ENCODE measurements around the gene CNPY3. TPM values are rescaled to one million over a fixed set of nuclear protein-coding genes. Genes with fewer than 3 reads are reported as not detected.
A peak's percentile ranks its signal among the peaks of the same experiment; 100 is the strongest.

CNPY3 gene
- total RNA-seq, 1 experiment from 2014 or later: 56.0 TPM

DNA sequence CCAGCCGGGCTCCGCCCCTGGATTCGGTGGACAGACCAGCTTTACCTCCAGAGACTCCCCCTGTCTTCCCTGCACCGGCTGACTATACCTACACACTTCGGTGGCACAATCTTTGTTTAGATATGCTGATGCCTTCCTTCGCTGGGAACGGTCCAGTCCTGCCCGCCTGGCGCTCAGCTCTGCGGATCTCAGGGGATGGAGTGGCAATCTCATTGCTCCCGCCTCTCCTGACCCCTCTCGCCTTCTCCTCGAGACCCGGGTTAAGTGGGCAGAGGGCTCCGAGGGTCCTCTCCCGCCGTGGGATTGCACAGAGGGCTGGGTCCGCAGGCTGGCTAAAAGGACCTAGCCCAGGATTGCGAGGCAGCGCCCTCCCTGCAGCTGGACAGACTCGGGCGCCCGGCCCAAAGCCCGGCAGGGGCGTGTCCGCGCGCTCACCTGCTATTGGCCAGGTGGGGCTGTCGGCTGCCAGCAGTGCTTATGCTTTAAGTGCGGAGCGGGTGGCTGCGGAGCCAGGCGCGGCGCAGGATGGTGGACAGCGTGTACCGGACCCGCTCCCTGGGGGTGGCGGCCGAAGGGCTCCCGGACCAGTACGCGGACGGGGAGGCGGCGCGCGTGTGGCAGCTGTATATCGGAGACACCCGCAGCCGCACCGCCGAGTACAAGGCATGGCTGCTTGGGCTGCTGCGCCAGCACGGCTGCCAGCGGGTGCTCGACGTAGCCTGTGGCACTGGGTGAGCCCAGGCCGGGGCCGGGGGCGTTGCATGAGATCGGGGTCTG lies 31.2 kb downstream of the CNPY3 start, which contains the start of gene GNMT:
Gene GNMT, plus strand, starts transcription at position 512 of the 777 bp plus-strand sequence. Its CDS starts 14 bp downstream, at position 526.
- no peak within 1 kb of the TSS for H2BK5ac ChIP-seq (ENCODE audit: insufficient read length, low read length)
- H2BK12ac ChIP-seq (ENCODE audit: insufficient read length, low read depth, low read length): no peak within 1 kb of the TSS
- H2AFZ ChIP-seq (ENCODE audit: low read length): no peak within 1 kb of the TSS
- no peak within 1 kb of the TSS for H2BK120ac ChIP-seq (ENCODE audit: low read depth, low read length, poor library complexity, severe bottlenecking)
- H2AK5ac ChIP-seq (ENCODE audit: insufficient read length, low read length): no peak within 1 kb of the TSS
- H3K27me3 Mint-ChIP-seq (ENCODE audit: low read depth): peaks cover 36% of the 10 kb centered on the region
- peaks cover 6% of the 10 kb centered on the region; the same call in 1 of the 2 replicates for H3K27me3 ChIP-seq (ENCODE audit: insufficient read depth, low read length)
- no peaks in the 10 kb centered on the region for H3K9me3 ChIP-seq (ENCODE audit: control insufficient read depth, low read depth, low read length)
- no peak within 1 kb of the TSS for H3K23ac ChIP-seq (ENCODE audit: insufficient read length, low read depth, low read length)
- peak within 1 kb of the TSS; percentile 87; the same call in 1 of the 2 replicates for H3K14ac ChIP-seq (ENCODE audit: insufficient read depth, low read length)
- DNase-seq: peak; percentile 91
- no peak within 1 kb of the TSS for H2BK20ac ChIP-seq (ENCODE audit: low read depth, low read length, poor library complexity, severe bottlenecking)
- no peak within 1 kb of the TSS for H4K5ac ChIP-seq (ENCODE audit: insufficient read length, low read depth, low read length)
- peak within 1 kb of the TSS; percentile 67 for H3K18ac ChIP-seq (ENCODE audit: insufficient read length, low read depth, low read length)
- no peak within 1 kb of the TSS for H3K4ac ChIP-seq (ENCODE audit: low read depth, low read length)
- no peak within 1 kb of the TSS for H3T11ph ChIP-seq (ENCODE audit: low read length)
- H4K91ac ChIP-seq (ENCODE audit: insufficient read length, low read depth, low read length): no peak within 1 kb of the TSS
- H3K56ac ChIP-seq (ENCODE audit: insufficient read length, low read depth, low read length): no peak within 1 kb of the TSS
- no peaks in the 10 kb centered on the region for H3K79me2 ChIP-seq (ENCODE audit: insufficient read depth, low read length)
- H3K4me1 Mint-ChIP-seq: peaks cover 15 to 16% of the 10 kb centered on the region in 2 experiments
- H3K79me1 ChIP-seq (ENCODE audit: insufficient read depth, low read depth, low read length, poor library complexity, severe bottlenecking): no peaks in the 10 kb centered on the region
- H3K23me2 ChIP-seq (ENCODE audit: insufficient read length, low read depth, low read length, poor library complexity, severe bottlenecking): peaks cover 10% of the 10 kb centered on the region
- no peak within 1 kb of the TSS for H2BK15ac ChIP-seq (ENCODE audit: low read depth, low read length)
- H3K27ac ChIP-seq (ENCODE audit: insufficient read length, low read depth, low read length): no peak within 1 kb of the TSS
- peak within 1 kb of the TSS; percentile 84 for H3K4me2 ChIP-seq (ENCODE audit: insufficient read depth, insufficient read length, low read length)
- 0 out of 5 replicates have a peak, but pooled peaks cover 0 to 2% of the 10 kb centered on the region in 2 experiments for H3K9me3 Mint-ChIP-seq
- no peak within 1 kb of the TSS for H3K9ac ChIP-seq (ENCODE audit: extremely low read depth, insufficient read length, low read length)
- peak within 1 kb of the TSS in 1 of 3 experiments; percentile 73; a peak in 2 of 7 replicates for H3K27ac Mint-ChIP-seq
- H3K4me1 ChIP-seq (ENCODE audit: insufficient read depth, low read length): no peaks in the 10 kb centered on the region
- H4K8ac ChIP-seq (replicated peaks; ENCODE audit: insufficient read length, low read depth, low read length): no peak within 1 kb of the TSS
- H4K20me1 ChIP-seq (ENCODE audit: control insufficient read depth, insufficient read depth, insufficient read length): no peaks in the 10 kb centered on the region
- no CpG with 5 or more reads among the region's 62 CpGs for WGBS (ENCODE audit: extremely low coverage, insufficient read length, low lambda C conversion rate)
- peaks cover 0 to 19% (median 4%) of the 10 kb centered on the region in 3 experiments; a peak in 3 of 7 replicates for H3K36me3 Mint-ChIP-seq (ENCODE audit: insufficient read depth in 1 of 3, low read depth in 3 of 3)
- H3K4me3 Mint-ChIP-seq: peak within 1 kb of the TSS; percentile 75 to 89
- TF ChIP-seq, protein P1, sequence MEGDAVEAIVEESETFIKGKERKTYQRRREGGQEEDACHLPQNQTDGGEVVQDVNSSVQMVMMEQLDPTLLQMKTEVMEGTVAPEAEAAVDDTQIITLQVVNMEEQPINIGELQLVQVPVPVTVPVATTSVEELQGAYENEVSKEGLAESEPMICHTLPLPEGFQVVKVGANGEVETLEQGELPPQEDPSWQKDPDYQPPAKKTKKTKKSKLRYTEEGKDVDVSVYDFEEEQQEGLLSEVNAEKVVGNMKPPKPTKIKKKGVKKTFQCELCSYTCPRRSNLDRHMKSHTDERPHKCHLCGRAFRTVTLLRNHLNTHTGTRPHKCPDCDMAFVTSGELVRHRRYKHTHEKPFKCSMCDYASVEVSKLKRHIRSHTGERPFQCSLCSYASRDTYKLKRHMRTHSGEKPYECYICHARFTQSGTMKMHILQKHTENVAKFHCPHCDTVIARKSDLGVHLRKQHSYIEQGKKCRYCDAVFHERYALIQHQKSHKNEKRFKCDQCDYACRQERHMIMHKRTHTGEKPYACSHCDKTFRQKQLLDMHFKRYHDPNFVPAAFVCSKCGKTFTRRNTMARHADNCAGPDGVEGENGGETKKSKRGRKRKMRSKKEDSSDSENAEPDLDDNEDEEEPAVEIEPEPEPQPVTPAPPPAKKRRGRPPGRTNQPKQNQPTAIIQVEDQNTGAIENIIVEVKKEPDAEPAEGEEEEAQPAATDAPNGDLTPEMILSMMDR (conservative IDR thresholded peaks at IDR 0.05): no peak; the same call in 2 of the 3 replicates

Measured in H9 (cell line).